A673 (cell line): Measurements from ENCODE around the gene BHLHA15.

Experiments
- CTCF ChIP-seq: fragments of 300-800, 200-600 bp; sonication (generic); conservative IDR thresholded peaks from 2 replicates; pipeline ENCODE4 v1.5.1; 2017; ENCODE audit warnings: low read depth, mild to moderate bottlenecking, antibody characterized with exemption, low read length, moderate library complexity, mixed read lengths
- EZH2 ChIP-seq: fragments of 200-600 bp; sonication (generic); IDR thresholded peaks from 2 replicates; pipeline ENCODE4 v1.6.1; 2017; ENCODE audit warnings: borderline replicate concordance, low read depth, mild to moderate bottlenecking, mixed read lengths, antibody characterized with exemption, low read length; ENCODE audit not compliant: poor library complexity, severe bottlenecking

- TF ChIP-seq CTCF (no peak), EZH2 (no peak)
These were observed 25.3 kb downstream of the BHLHA15 start for GRCh38 chr7:98236355-98237185.
